Endothelial cell of umbilical vein (primary cell): ENCODE results near the gene ATXN7. TPM values are rescaled to one million over a fixed set of nuclear protein-coding genes. Genes with fewer than 3 reads are reported as not detected.

Source experiments
- BruUV-seq: library from RNA; stranded (reverse); fragments of 400-500 nt; replicated peaks from 2 replicates; lab custom pipeline; 2021; lab: Mats Ljungman, UMichigan
- CTCF ChIA-PET: fragments of 300-600, 350-600 bp; sonication (Branson Sonifier 250); formaldehyde crosslinking; loops from one replicate; lab custom pipeline; 2021; ENCODE audit warnings: antibody characterized with exemption, inconsistent platforms; lab: Charles Lee
- POLR2A ChIA-PET: fragments of 300-600, 350-600 bp; sonication (Branson Sonifier 250); formaldehyde crosslinking; loops from one replicate; lab custom pipeline; 2021; ENCODE audit warnings: antibody characterized with exemption, inconsistent platforms; lab: Charles Lee
- DNase-seq: peaks from one replicate; pipeline ENCODE4 v3.0.0-alpha.2; 2011; ENCODE audit warnings: low read depth, low spot score
- FAIRE-seq: peaks from 2 replicates; lab custom pipeline; 2011; peaks lifted over from hg19 to GRCh38; lab: Jason Lieb, UNC
- H2AFZ ChIP-seq: 2 replicates; pipeline ENCODE4 v1.6.0; 2012; ENCODE audit warnings: low read depth, low read length, control low read depth, inconsistent platforms
- H3K27ac ChIP-seq: 2 replicates; pipeline ENCODE4 v1.5.1; 2011; ENCODE audit warnings: low read depth, mild to moderate bottlenecking, control low read depth, low read length, moderate library complexity; ENCODE audit not compliant: insufficient read depth
- H3K27me3 ChIP-seq, 2 experiments: 2 replicates each; pipeline versions ENCODE4 v1.6.0 to v1.6.1; 2011; ENCODE audit warnings: low read length in 2 of 2, mixed read lengths in 1 of 2; ENCODE audit not compliant: control insufficient read depth in 2 of 2, insufficient read depth in 2 of 2
- H3K36me3 ChIP-seq, 2 experiments: 2 replicates in 1 of 2; 3 replicates in 1 of 2; pipeline ENCODE4 v1.5.1; 2011; ENCODE audit warnings: low read length in 2 of 2, mild to moderate bottlenecking in 1 of 2, moderate library complexity in 1 of 2; ENCODE audit not compliant: control insufficient read depth in 2 of 2, insufficient read depth in 2 of 2; ENCODE audit errors: extremely low read depth in 1 of 2
- H3K4me1 ChIP-seq: 3 replicates; pipeline ENCODE4 v1.5.1; 2011; ENCODE audit warnings: mild to moderate bottlenecking, low read length; ENCODE audit not compliant: control insufficient read depth, insufficient read depth; ENCODE audit errors: extremely low read depth
- H3K4me2 ChIP-seq: 2 replicates; pipeline ENCODE4 v1.6.1; 2011; ENCODE audit warnings: low read length, control low read depth, mixed read lengths; ENCODE audit not compliant: insufficient read depth
- H3K4me3 ChIP-seq, 3 experiments: fragments of 200-600 bp in 1 of 3; sonication (generic), shearing (Covaris generic) in 1 of 3; replicated peaks in 1 of 3; 2 replicates each; pipeline ENCODE4 v1.5.1; 2011 to 2016; ENCODE audit warnings: control low read depth in 3 of 3, low read length in 3 of 3, mild to moderate bottlenecking in 2 of 3, inconsistent platforms in 1 of 3, low read depth in 1 of 3, moderate library complexity in 1 of 3; ENCODE audit not compliant: insufficient read depth in 1 of 3
- H3K79me2 ChIP-seq: 2 replicates; pipeline ENCODE4 v1.6.0; 2012; ENCODE audit warnings: low read length, inconsistent platforms; ENCODE audit not compliant: control insufficient read depth, insufficient read depth
- H3K9ac ChIP-seq: replicated peaks from 2 replicates; pipeline ENCODE3; 2011; ENCODE audit warnings: low read length, control low read depth; ENCODE audit not compliant: insufficient read depth; ENCODE audit errors: extremely low read depth
- H3K9me1 ChIP-seq: replicated peaks from 3 replicates; pipeline ENCODE4 v1.6.0; 2011; ENCODE audit warnings: mild to moderate bottlenecking, low read length; ENCODE audit not compliant: control insufficient read depth, insufficient read depth; ENCODE audit errors: extremely low read depth
- H3K9me3 ChIP-seq: replicated peaks from 2 replicates; pipeline ENCODE4 v1.5.1; 2012; ENCODE audit warnings: low read length, inconsistent platforms; ENCODE audit not compliant: control insufficient read depth, insufficient read depth
- H4K20me1 ChIP-seq: replicated peaks from 2 replicates; pipeline ENCODE3; 2011; ENCODE audit warnings: mild to moderate bottlenecking, low read length; ENCODE audit not compliant: control insufficient read depth, insufficient read depth; ENCODE audit errors: extremely low read depth
- EZH2 ChIP-seq: IDR thresholded peaks from 2 replicates; pipeline ENCODE4 v1.6.1; 2012; ENCODE audit warnings: borderline replicate concordance, low read depth, mild to moderate bottlenecking, moderate library complexity, low read length, inconsistent platforms; ENCODE audit not compliant: severe bottlenecking
- FOS ChIP-seq: IDR thresholded peaks from 2 replicates; pipeline ENCODE4 v1.6.1; 2011; ENCODE audit warnings: mild to moderate bottlenecking, low read length, moderate library complexity, borderline replicate concordance; ENCODE audit not compliant: insufficient read depth
- GATA2 ChIP-seq: IDR thresholded peaks from 2 replicates; pipeline ENCODE4 v1.7.0; 2011; ENCODE audit warnings: low read depth, mild to moderate bottlenecking, moderate library complexity, mixed read lengths, low read length; ENCODE audit not compliant: insufficient read length, insufficient read depth
- JUN ChIP-seq: IDR thresholded peaks from 2 replicates; pipeline ENCODE4 v1.6.1; 2011; ENCODE audit warnings: borderline replicate concordance, low read depth; ENCODE audit not compliant: insufficient read length, insufficient read depth
- MYC ChIP-seq: IDR thresholded peaks from one replicate; pipeline ENCODE4 v1.6.1; 2011; ENCODE audit warnings: mild to moderate bottlenecking, low read depth, low read length
- POLR2A ChIP-seq: IDR thresholded peaks from 2 replicates; pipeline ENCODE4 v1.6.1; 2012; ENCODE audit warnings: low read depth, mild to moderate bottlenecking, control low read depth, low read length
- POLR2AphosphoS5 ChIP-seq: IDR thresholded peaks from 2 replicates; pipeline ENCODE4 v1.6.1; 2012; ENCODE audit warnings: low read depth, mild to moderate bottlenecking, control low read depth, low read length, moderate library complexity; ENCODE audit not compliant: insufficient read depth
- dilution Hi-C: fragments of 300-500 bp; cut with MboI; formaldehyde crosslinking; loops from one replicate; pipeline ENCODE4 v1.15.0; 2019; ENCODE audit warnings: low sequenced_read_pairs; ENCODE audit not compliant: extremely low pct_ligation_motif_present
- intact Hi-C: fragments of 100-400 bp; cut with micrococcal nuclease; formaldehyde crosslinking; loops from one replicate; pipeline ENCODE4 v1.10.0; 2022
- polyA plus RNA-seq, 4 experiments: library from polyadenylated mRNA; depleted of rRNA in 3 of 4; stranded (reverse) in 3 of 4; unstranded in 1 of 4; fragments of >200 nt; gene quantifications; 2 replicates each; pipeline versions ENCODE4 v1.2.1 to v1.2.3, GENCODE V29; 2011 to 2012; ENCODE audit warnings: missing spikeins in 1 of 4
- total RNA-seq: library from RNA; stranded (reverse); gene quantifications from 2 replicates; pipeline ENCODE4 v1.2.3, GENCODE V29; 2021
- TF ChIP-seq, protein P1 (sequence below): IDR thresholded peaks from 2 replicates; pipeline ENCODE4 v1.6.1; 2011; ENCODE audit not compliant: insufficient read depth, insufficient read length
- TF ChIP-seq, protein P2 (sequence below), 2 donors: IDR thresholded peaks; 1 replicate in 1 of 2; 2 replicates in 1 of 2; pipeline ENCODE4 v1.5.1; 2011; ENCODE audit warnings: low read length in 2 of 2, mild to moderate bottlenecking in 2 of 2, moderate library complexity in 2 of 2, control low read depth in 1 of 2, inconsistent platforms in 1 of 2, low read depth in 1 of 2; ENCODE audit not compliant: insufficient read depth in 1 of 2; ENCODE audit errors: extremely low read depth in 1 of 2

ATXN7 gene
- total and polyA plus RNA-seq, 2 donors (not counting 3 experiments of a cell fraction or from before 2014, with no cell fraction given) = 21.2 to 34.7 TPM

DNA sequence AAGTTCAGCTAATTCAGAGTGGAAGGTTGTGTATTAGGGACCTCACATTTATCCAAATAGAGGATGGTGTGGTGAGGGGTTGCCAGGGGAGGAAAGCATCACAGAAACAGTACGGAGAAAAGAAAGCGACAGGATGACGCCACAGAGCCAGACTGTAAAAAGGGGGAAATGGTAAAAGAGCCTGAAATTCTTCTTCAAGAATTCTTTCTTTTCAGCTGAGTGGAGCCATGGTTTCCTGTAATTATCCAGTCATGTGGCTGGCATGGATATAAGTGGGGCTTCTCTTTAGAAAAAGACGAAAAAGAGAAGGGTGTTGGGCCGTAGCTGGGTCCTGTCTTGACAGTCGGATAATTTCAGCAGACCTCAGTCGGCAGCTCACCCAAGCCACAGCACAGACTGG lies 184.1 kb downstream of the ATXN7 start:
- Histone ChIP-seq H3K27me3 (peaks cover 7 to 12% of the 10 kb centered on the region in 2 experiments), H4K20me1 (no peaks in the 10 kb centered on the region), H3K4me3 (no peak overlapping the region), H3K4me2 (no peak overlapping the region), H3K36me3 (no peaks in the 10 kb centered on the region), H3K9me1 (no peaks in the 10 kb centered on the region), H3K79me2 (no peaks in the 10 kb centered on the region), H3K4me1 (no peaks in the 10 kb centered on the region), H2AFZ (no peak overlapping the region), H3K9me3 (no peaks in the 10 kb centered on the region), H3K27ac (no peak overlapping the region), H3K9ac (no peak overlapping the region)
- no peak for FAIRE-seq
- POLR2A ChIA-PET = no interaction called here
- CTCF ChIA-PET = no interaction called here
- dilution Hi-C loops (loop anchor here (25.0 kb wide), 1 partner anchor 415 kb away; no protein-coding TSS in a partner anchor), intact Hi-C loops (no loop called here)
- TF ChIP-seq, protein P1, sequence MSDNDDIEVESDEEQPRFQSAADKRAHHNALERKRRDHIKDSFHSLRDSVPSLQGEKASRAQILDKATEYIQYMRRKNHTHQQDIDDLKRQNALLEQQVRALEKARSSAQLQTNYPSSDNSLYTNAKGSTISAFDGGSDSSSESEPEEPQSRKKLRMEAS = no peak
- TF ChIP-seq MYC = no peak
- TF ChIP-seq FOS = no peak
- TF ChIP-seq POLR2AphosphoS5 = no peak
- TF ChIP-seq, protein P2, sequence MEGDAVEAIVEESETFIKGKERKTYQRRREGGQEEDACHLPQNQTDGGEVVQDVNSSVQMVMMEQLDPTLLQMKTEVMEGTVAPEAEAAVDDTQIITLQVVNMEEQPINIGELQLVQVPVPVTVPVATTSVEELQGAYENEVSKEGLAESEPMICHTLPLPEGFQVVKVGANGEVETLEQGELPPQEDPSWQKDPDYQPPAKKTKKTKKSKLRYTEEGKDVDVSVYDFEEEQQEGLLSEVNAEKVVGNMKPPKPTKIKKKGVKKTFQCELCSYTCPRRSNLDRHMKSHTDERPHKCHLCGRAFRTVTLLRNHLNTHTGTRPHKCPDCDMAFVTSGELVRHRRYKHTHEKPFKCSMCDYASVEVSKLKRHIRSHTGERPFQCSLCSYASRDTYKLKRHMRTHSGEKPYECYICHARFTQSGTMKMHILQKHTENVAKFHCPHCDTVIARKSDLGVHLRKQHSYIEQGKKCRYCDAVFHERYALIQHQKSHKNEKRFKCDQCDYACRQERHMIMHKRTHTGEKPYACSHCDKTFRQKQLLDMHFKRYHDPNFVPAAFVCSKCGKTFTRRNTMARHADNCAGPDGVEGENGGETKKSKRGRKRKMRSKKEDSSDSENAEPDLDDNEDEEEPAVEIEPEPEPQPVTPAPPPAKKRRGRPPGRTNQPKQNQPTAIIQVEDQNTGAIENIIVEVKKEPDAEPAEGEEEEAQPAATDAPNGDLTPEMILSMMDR (IDR thresholded peaks at IDR 0.05; ENCODE audit: extremely low read depth in 1 of 2, insufficient read depth in 1 of 2, low read depth in 1 of 2, low read length in 2 of 2) = no peak
- no peak for TF ChIP-seq POLR2A
- TF ChIP-seq GATA2 = no peak
- no peak for TF ChIP-seq JUN
- no peak for TF ChIP-seq EZH2
- DNase-seq = no peak
- BruUV-seq = no TSS peak
